ENCODE measurements around the gene GTPBP6. TPM values are rescaled to one million over a fixed set of nuclear protein-coding genes. Genes with fewer than 3 reads are reported as not detected.
"Not testable (repeated sequence)": the region's sequence is repeated elsewhere in the genome, so short reads cannot be mapped to it uniquely, and the experiment has no call there.

The GTPBP6 gene
- total RNA-seq, 4 donors from 2014 or later, result 25.7 to 35.3 (median 34.0) TPM

DNA sequence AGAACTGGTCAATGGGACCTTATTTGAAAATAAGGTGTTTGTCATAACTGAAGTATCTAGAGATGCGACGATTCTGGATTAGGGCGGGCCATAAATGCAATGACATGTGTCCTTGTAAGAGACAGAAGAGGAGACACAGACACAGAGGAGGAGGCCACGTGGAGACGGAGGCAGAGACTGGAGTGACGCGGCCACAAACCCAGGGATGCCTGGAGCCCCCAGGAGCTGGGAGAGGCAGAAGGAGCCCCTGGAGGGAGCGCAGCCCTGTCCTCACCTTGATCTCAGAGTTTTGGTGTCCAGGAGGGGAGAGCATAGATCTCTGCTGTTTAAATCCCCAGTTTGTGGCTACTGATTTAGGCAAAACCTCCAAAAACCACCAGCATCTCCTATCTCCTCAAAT is 5.0 kb downstream of the GTPBP6 start:
- ATAC-seq (ENCODE audit: low FRiP score) (no peak), DNase-seq (ENCODE audit: low spot score) (no peak)
- no peak for TF ChIP-seq CTCF (IDR thresholded peaks at IDR 0.05)

GRCh38 chrX:312621-313331 is 5.8 kb downstream of the GTPBP6 start:
- ATAC-seq (ENCODE audit: low FRiP score) (no peak), DNase-seq (ENCODE audit: low spot score) (no peak)
- TF ChIP-seq CTCF (IDR thresholded peaks at IDR 0.05), result no peak

GRCh38 chrX:311156-312129 is 7.2 kb downstream of the GTPBP6 start:
- DNase-seq (ENCODE audit: low spot score) (no peak), ATAC-seq (ENCODE audit: low FRiP score) (no peak)
- TF ChIP-seq CTCF (IDR thresholded peaks at IDR 0.05), result no peak

- no peak for DNase-seq (ENCODE audit: low spot score)
- no peak for TF ChIP-seq CTCF (IDR thresholded peaks at IDR 0.05)
- no peak for ATAC-seq (ENCODE audit: low FRiP score)
Measured at GRCh38 chrX:310621-311155, 7.9 kb downstream of the GTPBP6 start.

DNA sequence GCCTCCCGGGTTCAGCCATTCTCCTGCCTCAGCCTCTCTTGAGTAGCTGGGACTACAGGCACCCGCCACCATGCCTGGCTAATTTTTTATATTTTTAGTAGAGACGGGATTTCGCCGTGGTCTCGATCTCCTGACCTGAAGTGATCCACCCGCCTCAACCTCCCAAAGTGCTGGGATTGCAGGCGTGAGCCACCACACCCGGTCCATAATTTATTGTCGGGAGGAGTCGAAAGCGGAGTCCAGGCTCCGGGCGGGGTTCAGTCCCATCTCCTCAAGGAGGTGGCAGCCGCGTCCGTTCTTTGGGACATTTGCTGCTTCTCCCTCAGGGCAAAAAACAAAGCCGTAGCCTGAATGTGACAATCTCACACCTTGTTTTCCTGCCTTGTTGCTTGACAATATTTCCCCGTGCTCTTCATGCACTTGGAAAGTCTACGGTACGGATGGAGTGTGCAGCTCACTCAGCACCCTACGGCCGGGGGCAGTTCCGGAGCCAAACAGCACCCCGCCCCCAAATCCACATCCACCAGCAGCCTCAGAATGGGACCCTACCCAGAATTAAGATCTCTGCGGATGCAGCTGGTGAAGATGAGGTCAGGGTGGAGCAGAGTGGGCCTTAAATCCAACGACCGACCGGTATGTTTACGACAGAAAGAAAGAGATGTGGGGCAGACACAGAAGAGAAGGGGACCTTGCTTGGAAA is 9.6 kb downstream of the GTPBP6 start:
- ATAC-seq (ENCODE audit: low FRiP score) (no peak), DNase-seq (ENCODE audit: low spot score) (no peak)
- TF ChIP-seq CTCF (IDR thresholded peaks at IDR 0.05), result no peak

- DNase-seq (ENCODE audit: low spot score) (no peak), ATAC-seq (ENCODE audit: low FRiP score) (peak; percentile 37)
- no peak for TF ChIP-seq CTCF (IDR thresholded peaks at IDR 0.05)
Measured at GRCh38 chrX:307261-308111, 11.1 kb downstream of the GTPBP6 start.

GRCh38 chrX:306614-307251 is 11.9 kb downstream of the GTPBP6 start:
- ATAC-seq (ENCODE audit: low FRiP score); DNase-seq (ENCODE audit: low spot score): not testable (repeated sequence)

GRCh38 chrX:305781-306613 is 12.6 kb downstream of the GTPBP6 start:
- ATAC-seq (ENCODE audit: low FRiP score); DNase-seq (ENCODE audit: low spot score): not testable (repeated sequence)

All from omental fat pad (tissue), 4 donors.